ENCODE measurements around the gene PTPRD. TPM values are rescaled to one million over a fixed set of nuclear protein-coding genes. Genes with fewer than 3 reads are reported as not detected.

The PTPRD gene
- total RNA-seq, 1 experiment from 2014 or later: 70.1 TPM

DNA sequence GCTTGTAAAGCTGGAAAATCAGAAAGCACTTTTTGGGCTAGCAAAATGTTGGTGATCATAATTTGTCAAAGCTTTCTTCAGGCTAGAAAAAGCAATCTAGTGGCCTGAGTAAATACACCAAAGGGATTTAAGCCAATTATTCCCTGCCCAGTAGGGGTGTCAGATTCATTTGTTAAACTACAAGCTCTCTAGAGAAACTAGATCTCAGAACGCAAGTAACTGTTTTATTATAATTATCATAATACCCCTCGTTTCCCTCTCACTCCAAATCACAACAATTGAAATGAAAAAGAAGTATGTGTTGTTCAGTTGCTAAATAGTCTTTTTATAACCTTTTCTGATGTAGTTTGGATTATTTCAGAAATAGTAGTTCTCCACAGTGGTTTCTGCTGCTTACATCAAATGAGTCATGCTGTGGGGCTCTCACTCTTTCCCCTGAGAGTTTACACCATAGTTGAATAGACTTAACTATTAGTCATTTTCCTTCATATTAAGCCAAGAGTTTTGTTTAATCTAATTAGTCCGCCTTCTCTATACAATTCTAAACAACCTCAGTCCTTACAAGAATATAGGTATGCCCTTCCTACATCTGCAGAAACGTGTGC lies 1894.6 kb downstream of the PTPRD start:
- TF ChIP-seq, protein P1, sequence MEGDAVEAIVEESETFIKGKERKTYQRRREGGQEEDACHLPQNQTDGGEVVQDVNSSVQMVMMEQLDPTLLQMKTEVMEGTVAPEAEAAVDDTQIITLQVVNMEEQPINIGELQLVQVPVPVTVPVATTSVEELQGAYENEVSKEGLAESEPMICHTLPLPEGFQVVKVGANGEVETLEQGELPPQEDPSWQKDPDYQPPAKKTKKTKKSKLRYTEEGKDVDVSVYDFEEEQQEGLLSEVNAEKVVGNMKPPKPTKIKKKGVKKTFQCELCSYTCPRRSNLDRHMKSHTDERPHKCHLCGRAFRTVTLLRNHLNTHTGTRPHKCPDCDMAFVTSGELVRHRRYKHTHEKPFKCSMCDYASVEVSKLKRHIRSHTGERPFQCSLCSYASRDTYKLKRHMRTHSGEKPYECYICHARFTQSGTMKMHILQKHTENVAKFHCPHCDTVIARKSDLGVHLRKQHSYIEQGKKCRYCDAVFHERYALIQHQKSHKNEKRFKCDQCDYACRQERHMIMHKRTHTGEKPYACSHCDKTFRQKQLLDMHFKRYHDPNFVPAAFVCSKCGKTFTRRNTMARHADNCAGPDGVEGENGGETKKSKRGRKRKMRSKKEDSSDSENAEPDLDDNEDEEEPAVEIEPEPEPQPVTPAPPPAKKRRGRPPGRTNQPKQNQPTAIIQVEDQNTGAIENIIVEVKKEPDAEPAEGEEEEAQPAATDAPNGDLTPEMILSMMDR (IDR thresholded peaks at IDR 0.05; ENCODE audit: insufficient read depth in 1 of 2, low read depth in 1 of 2, low read length in 1 of 2, severe bottlenecking in 1 of 2, unreplicated experiment in 1 of 2): no peak
- H3K9me3 ChIP-seq: no peaks in the 10 kb centered on the region
- Mint-ChIP-seq H3K36me3 (ENCODE audit: insufficient read depth, unreplicated experiment) (no peaks in the 10 kb centered on the region), H3K27me3 (ENCODE audit: insufficient read depth, unreplicated experiment) (no peaks in the 10 kb centered on the region), H3K9me3 (ENCODE audit: unreplicated experiment) (no peaks in the 10 kb centered on the region), H3K27ac (ENCODE audit: unreplicated experiment) (peak overlapping the region; percentile 69), H3K4me3 (ENCODE audit: unreplicated experiment) (no peak overlapping the region), H3K4me1 (ENCODE audit: low read depth, unreplicated experiment) (peaks cover 4% of the 10 kb centered on the region)
- no peaks in the 10 kb centered on the region for H3K4me1 ChIP-seq
- no peaks in the 10 kb centered on the region for H3K27me3 ChIP-seq (replicated peaks; ENCODE audit: control insufficient read depth, insufficient read depth, low read length)
- POLR2A ChIA-PET: no interaction called here
- intact Hi-C loops (cut with micrococcal nuclease; ENCODE audit: unreplicated experiment): no loop called here
- no TSS peak for BruUV-seq (replicated peaks)
- CTCF ChIA-PET: interaction anchor here (0.6 kb wide), 1 partner anchor 1892 kb away, joined by 4 read pairs; no protein-coding TSS in a partner anchor
- no peak for DNase-seq
- no peaks in the 10 kb centered on the region for H3K36me3 ChIP-seq (ENCODE audit: control insufficient read depth, insufficient read depth, low read length)
- no peak overlapping the region for H3K4me3 ChIP-seq (ENCODE audit: low read depth, low read length)

DNA sequence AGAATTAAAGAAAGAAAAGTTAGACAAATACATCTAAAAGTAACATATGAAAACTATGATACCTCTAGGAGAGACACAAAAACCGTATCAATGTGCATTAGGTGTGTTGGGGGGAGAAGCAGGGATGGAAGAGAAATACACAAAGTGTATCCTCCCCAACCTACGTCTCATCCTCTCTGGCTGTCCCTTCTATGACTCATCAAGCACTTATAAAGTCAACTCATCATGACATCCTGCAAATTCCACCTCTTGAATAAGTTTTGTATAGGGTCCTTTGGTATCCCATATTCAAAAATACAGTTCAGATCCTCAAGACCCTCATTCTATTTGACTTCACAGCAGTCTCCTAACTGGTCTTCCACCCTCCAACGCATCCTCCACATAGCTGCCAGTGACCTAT lies 1895.7 kb downstream of the PTPRD start:
- Mint-ChIP-seq H3K4me3 (ENCODE audit: unreplicated experiment) (no peak overlapping the region), H3K4me1 (ENCODE audit: low read depth, unreplicated experiment) (no peaks in the 10 kb centered on the region), H3K9me3 (ENCODE audit: unreplicated experiment) (no peaks in the 10 kb centered on the region), H3K36me3 (ENCODE audit: insufficient read depth, unreplicated experiment) (no peaks in the 10 kb centered on the region), H3K27ac (ENCODE audit: unreplicated experiment) (no peak overlapping the region), H3K27me3 (ENCODE audit: insufficient read depth, unreplicated experiment) (no peaks in the 10 kb centered on the region)
- TF ChIP-seq, protein P1 (IDR thresholded peaks at IDR 0.05; ENCODE audit: insufficient read depth in 1 of 2, low read depth in 1 of 2, low read length in 1 of 2, severe bottlenecking in 1 of 2, unreplicated experiment in 1 of 2): no peak
- no peak for DNase-seq
- Histone ChIP-seq H3K4me1 (no peaks in the 10 kb centered on the region), H3K9me3 (no peaks in the 10 kb centered on the region), H3K36me3 (ENCODE audit: control insufficient read depth, insufficient read depth, low read length) (no peaks in the 10 kb centered on the region), H3K4me3 (ENCODE audit: low read depth, low read length) (no peak overlapping the region), H3K27me3 (replicated peaks; ENCODE audit: control insufficient read depth, insufficient read depth, low read length) (no peaks in the 10 kb centered on the region)
- no TSS peak for BruUV-seq (replicated peaks)
- ChIA-PET CTCF (no interaction called here), POLR2A (no interaction called here)
- intact Hi-C loops (cut with micrococcal nuclease; ENCODE audit: unreplicated experiment): no loop called here

DNA sequence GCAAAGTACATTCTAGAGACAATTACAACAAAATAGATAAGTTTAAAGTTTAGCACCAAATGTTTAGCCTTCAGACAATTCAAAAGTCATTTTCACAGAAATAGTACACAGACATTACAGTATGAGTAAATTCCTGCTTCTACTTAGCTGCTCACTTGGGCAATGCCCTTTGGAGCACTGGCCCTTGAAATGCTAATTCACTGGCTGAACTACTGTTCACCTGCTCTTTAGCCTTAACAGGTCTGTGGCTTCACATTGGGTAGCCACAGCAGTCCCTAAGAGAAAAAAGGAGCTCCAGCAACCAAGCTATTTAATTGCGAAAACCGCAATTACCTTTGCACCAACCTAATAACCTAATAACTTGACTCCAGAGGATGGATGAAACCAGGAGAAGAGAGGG lies 1897.0 kb downstream of the PTPRD start:
- ChIA-PET CTCF (no interaction called here), POLR2A (no interaction called here)
- no peaks in the 10 kb centered on the region for H3K36me3 ChIP-seq (ENCODE audit: control insufficient read depth, insufficient read depth, low read length)
- Mint-ChIP-seq H3K4me1 (ENCODE audit: low read depth, unreplicated experiment) (no peaks in the 10 kb centered on the region), H3K9me3 (ENCODE audit: unreplicated experiment) (no peaks in the 10 kb centered on the region), H3K27me3 (ENCODE audit: insufficient read depth, unreplicated experiment) (no peaks in the 10 kb centered on the region), H3K27ac (ENCODE audit: unreplicated experiment) (no peak overlapping the region), H3K36me3 (ENCODE audit: insufficient read depth, unreplicated experiment) (no peaks in the 10 kb centered on the region), H3K4me3 (ENCODE audit: unreplicated experiment) (no peak overlapping the region)
- H3K4me1 ChIP-seq: no peaks in the 10 kb centered on the region
- intact Hi-C loops (cut with micrococcal nuclease; ENCODE audit: unreplicated experiment): no loop called here
- H3K9me3 ChIP-seq: no peaks in the 10 kb centered on the region
- H3K27me3 ChIP-seq (replicated peaks; ENCODE audit: control insufficient read depth, insufficient read depth, low read length): no peaks in the 10 kb centered on the region
- no peak overlapping the region for H3K4me3 ChIP-seq (ENCODE audit: low read depth, low read length)
- no TSS peak for BruUV-seq (replicated peaks)
- TF ChIP-seq, protein P1 (IDR thresholded peaks at IDR 0.05; ENCODE audit: insufficient read depth in 1 of 2, low read depth in 1 of 2, low read length in 1 of 2, severe bottlenecking in 1 of 2, unreplicated experiment in 1 of 2): no peak
- DNase-seq: no peak
